HEK293 (cell line): ENCODE data around the gene OR11G2.

Source experiments
- CTCF ChIA-PET: fragments of 350-600 bp; formaldehyde crosslinking; extraction: SDS; loops from one replicate; lab custom pipeline; 2021; ENCODE audit warnings: antibody characterized with exemption; lab: Yijun Ruan, JAX
- POLR2A ChIA-PET: fragments of 300-600 bp; formaldehyde crosslinking; extraction: SDS; loops from one replicate; lab custom pipeline; 2020; ENCODE audit warnings: antibody characterized with exemption, inconsistent platforms; lab: Yijun Ruan, JAX
- H3K27ac ChIP-seq: fragments of 200-500 bp; sonication (Bioruptor generic); 2 replicates; pipeline ENCODE4 v1.5.1; 2014; ENCODE audit warnings: low read depth, low read length, control low read depth, inconsistent platforms; ENCODE audit errors: extremely low read depth
- H3K36me3 ChIP-seq, 2 experiments: fragments of 200-500 bp in 1 of 2; sonication (Bioruptor generic) in 1 of 2; 1 replicate in 1 of 2; 2 replicates in 1 of 2; pipeline ENCODE4 v1.5.1; 2014 to 2017; ENCODE audit warnings: inconsistent platforms in 2 of 2, low read length in 2 of 2; ENCODE audit not compliant: control insufficient read depth in 2 of 2, insufficient read depth in 1 of 2
- H3K4me1 ChIP-seq: fragments of 200-500 bp; sonication (Bioruptor generic); 2 replicates; pipeline ENCODE4 v1.5.1; 2014; ENCODE audit warnings: mild to moderate bottlenecking, low read length, inconsistent platforms; ENCODE audit not compliant: control insufficient read depth, insufficient read depth
- H3K4me3 ChIP-seq: 2 replicates; pipeline ENCODE4 v1.5.1; 2011; ENCODE audit warnings: low read depth, mild to moderate bottlenecking, control low read depth, low read length, moderate library complexity
- H3K9me3 ChIP-seq: fragments of 200-500 bp; sonication (Bioruptor generic); 2 replicates; pipeline ENCODE4 v1.5.1; 2014; ENCODE audit warnings: low read depth, low read length, inconsistent platforms; ENCODE audit not compliant: control insufficient read depth, insufficient read depth
- AEBP2 ChIP-seq: fragments of 450-650 bp; formaldehyde crosslinking; IDR thresholded peaks from 2 replicates; pipeline ENCODE4 v1.5.1; 2016; ENCODE audit warnings: missing biosample characterization, missing genetic modification characterization, borderline replicate concordance
- GLIS2 ChIP-seq: fragments of 450-650 bp; formaldehyde crosslinking; IDR thresholded peaks from 2 replicates; pipeline ENCODE4 v1.5.1; 2016; ENCODE audit warnings: missing biosample characterization, missing genetic modification characterization
- KLF17 ChIP-seq: fragments of 450-650 bp; formaldehyde crosslinking; IDR thresholded peaks from 2 replicates; pipeline ENCODE4 v1.5.1; 2016; ENCODE audit warnings: missing biosample characterization, missing genetic modification characterization
- KLF9 ChIP-seq: fragments of 450-650 bp; formaldehyde crosslinking; IDR thresholded peaks from 2 replicates; pipeline ENCODE4 v1.5.1; 2016; ENCODE audit warnings: missing biosample characterization, missing genetic modification characterization, low read depth
- OVOL3 ChIP-seq: fragments of 450-650 bp; formaldehyde crosslinking; IDR thresholded peaks from 2 replicates; pipeline ENCODE4 v1.5.1; 2016; ENCODE audit warnings: missing biosample characterization, missing genetic modification characterization
- RBAK ChIP-seq: fragments of 450-650 bp; formaldehyde crosslinking; IDR thresholded peaks from 2 replicates; pipeline ENCODE4 v1.5.1; 2016; ENCODE audit warnings: missing biosample characterization, missing genetic modification characterization
- SCRT2 ChIP-seq: fragments of 450-650 bp; formaldehyde crosslinking; IDR thresholded peaks from 2 replicates; pipeline ENCODE4 v1.5.1; 2016; ENCODE audit warnings: missing biosample characterization, missing genetic modification characterization
- SP2 ChIP-seq: fragments of 450-650 bp; formaldehyde crosslinking; IDR thresholded peaks from 2 replicates; pipeline ENCODE4 v1.5.1; 2016; ENCODE audit warnings: missing biosample characterization, missing genetic modification characterization
- TCF7L2 ChIP-seq: IDR thresholded peaks from 2 replicates; pipeline ENCODE4 v1.6.1; 2011; ENCODE audit warnings: low read depth, mild to moderate bottlenecking, inconsistent platforms, low read length, moderate library complexity, borderline replicate concordance
- ZBTB21 ChIP-seq: fragments of 450-650 bp; formaldehyde crosslinking; IDR thresholded peaks from 2 replicates; pipeline ENCODE4 v1.5.1; 2017; ENCODE audit warnings: missing biosample characterization, missing genetic modification characterization
- ZFHX2 ChIP-seq: fragments of 450-650 bp; formaldehyde crosslinking; conservative IDR thresholded peaks from 2 replicates; pipeline ENCODE4 v1.5.1; 2016; ENCODE audit warnings: missing biosample characterization, missing genetic modification characterization
- ZFP37 ChIP-seq: fragments of 450-650 bp; formaldehyde crosslinking; IDR thresholded peaks from 2 replicates; pipeline ENCODE4 v1.5.1; 2016; ENCODE audit warnings: missing biosample characterization, missing genetic modification characterization
- ZIC2 ChIP-seq: fragments of 450-650 bp; formaldehyde crosslinking; IDR thresholded peaks from 2 replicates; pipeline ENCODE4 v1.5.1; 2016; ENCODE audit warnings: missing biosample characterization, missing genetic modification characterization
- ZNF2 ChIP-seq: fragments of 450-650 bp; formaldehyde crosslinking; IDR thresholded peaks from 2 replicates; pipeline ENCODE4 v1.5.1; 2016; ENCODE audit warnings: missing biosample characterization, missing genetic modification characterization
- ZNF266 ChIP-seq: fragments of 450-650 bp; formaldehyde crosslinking; IDR thresholded peaks from 2 replicates; pipeline ENCODE4 v1.5.1; 2016; ENCODE audit warnings: missing biosample characterization, missing genetic modification characterization, low read depth
- ZNF274 ChIP-seq, 2 experiments: fragments of 200-500 bp in 1 of 2; fragments of 450-650 bp in 1 of 2; sonication (Bioruptor generic) in 1 of 2; formaldehyde crosslinking in 1 of 2; IDR thresholded peaks; 2 replicates each; pipeline versions ENCODE4 v1.5.1 to v1.6.1; 2014 to 2016; ENCODE audit warnings: borderline replicate concordance in 1 of 2, inconsistent platforms in 1 of 2, low read length in 1 of 2, missing biosample characterization in 1 of 2, missing genetic modification characterization in 1 of 2
- ZNF335 ChIP-seq: fragments of 450-650 bp; formaldehyde crosslinking; conservative IDR thresholded peaks from 2 replicates; pipeline ENCODE4 v1.5.1; 2016; ENCODE audit warnings: missing biosample characterization, missing genetic modification characterization
- ZNF362 ChIP-seq: fragments of 450-650 bp; formaldehyde crosslinking; IDR thresholded peaks from 2 replicates; pipeline ENCODE4 v1.5.1; 2016; ENCODE audit warnings: missing biosample characterization, missing genetic modification characterization
- ZNF366 ChIP-seq: fragments of 450-650 bp; formaldehyde crosslinking; conservative IDR thresholded peaks from 2 replicates; pipeline ENCODE4 v1.5.1; 2016; ENCODE audit warnings: missing biosample characterization, missing genetic modification characterization
- ZNF423 ChIP-seq: fragments of 450-650 bp; formaldehyde crosslinking; IDR thresholded peaks from 2 replicates; pipeline ENCODE4 v1.5.1; 2016; ENCODE audit warnings: missing biosample characterization, missing genetic modification characterization
- ZNF426 ChIP-seq: fragments of 450-650 bp; formaldehyde crosslinking; IDR thresholded peaks from 2 replicates; pipeline ENCODE4 v1.5.1; 2017; ENCODE audit warnings: missing biosample characterization, missing genetic modification characterization, mild to moderate bottlenecking, inconsistent platforms, moderate library complexity
- ZNF449 ChIP-seq: fragments of 450-650 bp; formaldehyde crosslinking; IDR thresholded peaks from 2 replicates; pipeline ENCODE4 v1.5.1; 2017; ENCODE audit warnings: missing biosample characterization, mild to moderate bottlenecking, missing genetic modification characterization, moderate library complexity
- ZNF501 ChIP-seq: fragments of 450-650 bp; formaldehyde crosslinking; IDR thresholded peaks from 2 replicates; pipeline ENCODE4 v1.5.1; 2016; ENCODE audit warnings: missing biosample characterization, missing genetic modification characterization
- ZNF558 ChIP-seq: fragments of 450-650 bp; formaldehyde crosslinking; IDR thresholded peaks from 2 replicates; pipeline ENCODE4 v1.5.1; 2016; ENCODE audit warnings: missing biosample characterization, missing genetic modification characterization
- ZNF585B ChIP-seq: fragments of 450-650 bp; formaldehyde crosslinking; IDR thresholded peaks from 2 replicates; pipeline ENCODE4 v1.5.1; 2016; ENCODE audit warnings: missing biosample characterization, missing genetic modification characterization
- ZNF639 ChIP-seq: fragments of 450-650 bp; formaldehyde crosslinking; IDR thresholded peaks from 2 replicates; pipeline ENCODE4 v1.5.1; 2016; ENCODE audit warnings: missing biosample characterization, missing genetic modification characterization
- ZNF670 ChIP-seq: fragments of 450-650 bp; formaldehyde crosslinking; IDR thresholded peaks from 2 replicates; pipeline ENCODE4 v1.5.1; 2016; ENCODE audit warnings: missing biosample characterization, missing genetic modification characterization, low read depth

OR11G2 gene

GRCh38 chr14:20219033-20219432, 28.3 kb downstream of the OR11G2 start:
- H3K4me3 ChIP-seq = no peak overlapping the region
- TF ChIP-seq ZNF423 (no peak), SCRT2 (tag by site-specific recombination) (no peak), ZNF585B (tag by site-specific recombination) (no peak), RBAK (no peak), ZFP37 (tag by site-specific recombination) (no peak), ZIC2 (no peak), GLIS2 (no peak), ZNF335 (tag by site-specific recombination) (no peak), ZNF266 (tag by site-specific recombination) (no peak), ZNF558 (tag by site-specific recombination) (no peak), ZNF670 (tag by site-specific recombination) (no peak), ZFHX2 (tag by site-specific recombination) (no peak), ZNF2 (no peak), ZNF274 (IDR thresholded peaks at IDR 0.05; ENCODE audit: low read length) (no peak), ZNF274 (tag by site-specific recombination; IDR thresholded peaks at IDR 0.05; ENCODE audit: borderline replicate concordance) (no peak), ZNF639 (tag by site-specific recombination) (no peak), TCF7L2 (no peak), AEBP2 (no peak), SP2 (tag by site-specific recombination) (no peak), OVOL3 (tag by site-specific recombination) (no peak)
- TF ChIP-seq, all 188 proteins: peak for 0
- CTCF ChIA-PET = no interaction called here
- POLR2A ChIA-PET = no interaction called here
- Histone ChIP-seq H3K4me1 (no peaks in the 10 kb centered on the region), H3K36me3 (no peaks in the 10 kb centered on the region), H3K27ac (no peak overlapping the region), H3K9me3 (no peaks in the 10 kb centered on the region)

- H3K4me1 ChIP-seq = no peaks in the 10 kb centered on the region
- H3K9me3 ChIP-seq = no peaks in the 10 kb centered on the region
- no peak within 1 kb of the TSS for H3K27ac ChIP-seq
- ChIA-PET CTCF (no interaction called here), POLR2A (no interaction called here)
- no peaks in the 10 kb centered on the region for H3K36me3 ChIP-seq
- TF ChIP-seq ZNF501 (tag by site-specific recombination) (no peak), ZNF366 (tag by site-specific recombination) (no peak), ZNF449 (no peak), ZBTB21 (tag by site-specific recombination) (no peak), ZNF362 (tag by site-specific recombination) (no peak), SCRT2 (tag by site-specific recombination) (no peak), KLF9 (tag by site-specific recombination) (no peak), AEBP2 (no peak), KLF17 (tag by site-specific recombination) (no peak), ZNF426 (no peak)
- H3K4me3 ChIP-seq = no peak within 1 kb of the TSS
Observed at GRCh38 chr14:20223410-20223809, 32.7 kb downstream of the OR11G2 start, which contains the start of gene OR11H6. OR11H6 (plus strand) TSS chr14:20223710; CDS start chr14:20223710, 0 bp downstream.
